ENCODE measurements around the gene RPP25L.
A peak's percentile ranks its signal among the peaks of the same experiment; 100 is the strongest.
"Not testable (repeated sequence)": the region's sequence is repeated elsewhere in the genome, so short reads cannot be mapped to it uniquely, and the experiment has no call there.

Gene RPP25L

GRCh38 chr9:34611811-34612787, at the start of gene RPP25L:
Gene RPP25L, minus strand, starts transcription at chr9:34612097. Its CDS starts 801 bp downstream, at chr9:34611296.
- peak; percentile 71 to 86 for DNase-seq (ENCODE audit: low read depth in 1 of 2, low spot score in 1 of 2)

GRCh38 chr9:34659592-34660253, 47.8 kb upstream of the RPP25L start:
- no peak for DNase-seq (ENCODE audit: low read depth in 1 of 2, low spot score in 1 of 2)

- no peak for DNase-seq (ENCODE audit: low read depth in 1 of 2, low spot score in 1 of 2)
Observed at GRCh38 chr9:34658461-34658860, 46.6 kb upstream of the RPP25L start.

- no peak for DNase-seq (ENCODE audit: low read depth in 1 of 2, low spot score in 1 of 2)
Observed at GRCh38 chr9:34656992-34657391, 45.1 kb upstream of the RPP25L start.

- no peak for DNase-seq (ENCODE audit: low read depth in 1 of 2, low spot score in 1 of 2)
Observed at GRCh38 chr9:34655394-34655793, 43.5 kb upstream of the RPP25L start.

GRCh38 chr9:34654323-34655051, 42.6 kb upstream of the RPP25L start:
- no peak for DNase-seq (ENCODE audit: low read depth in 1 of 2, low spot score in 1 of 2)

- DNase-seq (ENCODE audit: low read depth in 1 of 2, low spot score in 1 of 2): no peak
Observed at GRCh38 chr9:34653151-34654072, 41.5 kb upstream of the RPP25L start.

- no peak for DNase-seq (ENCODE audit: low read depth in 1 of 2, low spot score in 1 of 2)
Observed at GRCh38 chr9:34652602-34653000, 40.7 kb upstream of the RPP25L start.

GRCh38 chr9:34651876-34652601, 40.1 kb upstream of the RPP25L start, which contains the start of gene IL11RA:
Gene IL11RA, plus strand, starts transcription at chr9:34652185. Its CDS starts 3,033 bp downstream, at chr9:34655218.
- peak in 1 of 2 donors; percentile 37 for DNase-seq (ENCODE audit: low read depth in 1 of 2, low spot score in 1 of 2)

- DNase-seq (ENCODE audit: low read depth in 1 of 2, low spot score in 1 of 2): no peak
Observed at GRCh38 chr9:34651321-34651720, 39.4 kb upstream of the RPP25L start.

- DNase-seq (ENCODE audit: low read depth in 1 of 2, low spot score in 1 of 2): no peak
Observed at GRCh38 chr9:34650816-34651215, 38.9 kb upstream of the RPP25L start.

- no peak for DNase-seq (ENCODE audit: low read depth in 1 of 2, low spot score in 1 of 2)
Observed at GRCh38 chr9:34648673-34649072, 36.8 kb upstream of the RPP25L start.

GRCh38 chr9:34647651-34648050, 35.8 kb upstream of the RPP25L start:
- DNase-seq (ENCODE audit: low read depth in 1 of 2, low spot score in 1 of 2): no peak

- DNase-seq (ENCODE audit: low read depth in 1 of 2, low spot score in 1 of 2): no peak
Observed at GRCh38 chr9:34647084-34647403, 35.1 kb upstream of the RPP25L start.

- peak; percentile 93 to 98 for DNase-seq (ENCODE audit: low read depth in 1 of 2, low spot score in 1 of 2)
Observed at GRCh38 chr9:34646211-34647083, 34.5 kb upstream of the RPP25L start, which contains the start of gene GALT. Gene GALT, plus strand, starts transcription at chr9:34646675. Its CDS starts 30 bp downstream, at chr9:34646705.

GRCh38 chr9:34644766-34645314, 32.9 kb upstream of the RPP25L start:
- DNase-seq (ENCODE audit: low read depth in 1 of 2, low spot score in 1 of 2): no peak

GRCh38 chr9:34642679-34643078, 30.8 kb upstream of the RPP25L start:
- no peak for DNase-seq (ENCODE audit: low read depth in 1 of 2, low spot score in 1 of 2)

- DNase-seq (ENCODE audit: low read depth in 1 of 2, low spot score in 1 of 2): not testable (repeated sequence)
Observed at GRCh38 chr9:34639322-34639721, 27.4 kb upstream of the RPP25L start.

GRCh38 chr9:34638138-34638445, 26.2 kb upstream of the RPP25L start:
- no peak for DNase-seq (ENCODE audit: low read depth in 1 of 2, low spot score in 1 of 2)
